ENCODE results near the gene HS6ST3.

DNA sequence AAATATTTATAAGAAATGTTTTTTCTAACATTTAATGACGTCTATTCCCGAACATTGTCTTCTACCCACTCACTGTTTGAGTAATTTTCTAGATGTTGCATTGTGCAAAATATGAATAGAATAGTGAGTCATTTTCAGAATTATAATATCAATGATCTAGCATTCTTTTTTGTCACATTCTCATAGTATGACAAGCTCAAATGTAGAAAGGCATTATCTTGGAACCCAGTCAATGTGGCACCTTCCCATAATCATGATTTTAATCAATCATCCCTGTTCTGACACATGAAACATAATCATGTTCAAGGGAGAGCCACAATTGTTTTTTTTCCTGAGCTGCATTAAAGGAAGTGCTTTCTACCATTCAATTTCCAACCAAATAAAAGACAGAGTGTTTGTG is 638.6 kb downstream of the HS6ST3 start:
- TF ChIP-seq POLR2AphosphoS5 (IDR thresholded peaks at IDR 0.05; ENCODE audit: low read depth, low read length) (no peak), KLF11 (CRISPR knock-in tag; IDR thresholded peaks at IDR 0.05) (no peak), MYC (CRISPR knock-in tag; IDR thresholded peaks at IDR 0.05; ENCODE audit: borderline replicate concordance) (no peak), RNF2 (conservative IDR thresholded peaks at IDR 0.05; ENCODE audit: low read depth) (no peak), ZBTB1 (CRISPR knock-in tag; IDR thresholded peaks at IDR 0.05; ENCODE audit: borderline replicate concordance) (no peak), IKZF1 (IDR thresholded peaks at IDR 0.05) (no peak), HNRNPLL (IDR thresholded peaks at IDR 0.05; ENCODE audit: low read depth, low read length, poor library complexity, severe bottlenecking) (no peak), ERF (CRISPR knock-in tag; IDR thresholded peaks at IDR 0.05) (no peak), MAFG (CRISPR knock-in tag; IDR thresholded peaks at IDR 0.05) (no peak), SSRP1 (CRISPR knock-in tag; IDR thresholded peaks at IDR 0.05) (no peak)
- TF ChIP-seq, protein P1, sequence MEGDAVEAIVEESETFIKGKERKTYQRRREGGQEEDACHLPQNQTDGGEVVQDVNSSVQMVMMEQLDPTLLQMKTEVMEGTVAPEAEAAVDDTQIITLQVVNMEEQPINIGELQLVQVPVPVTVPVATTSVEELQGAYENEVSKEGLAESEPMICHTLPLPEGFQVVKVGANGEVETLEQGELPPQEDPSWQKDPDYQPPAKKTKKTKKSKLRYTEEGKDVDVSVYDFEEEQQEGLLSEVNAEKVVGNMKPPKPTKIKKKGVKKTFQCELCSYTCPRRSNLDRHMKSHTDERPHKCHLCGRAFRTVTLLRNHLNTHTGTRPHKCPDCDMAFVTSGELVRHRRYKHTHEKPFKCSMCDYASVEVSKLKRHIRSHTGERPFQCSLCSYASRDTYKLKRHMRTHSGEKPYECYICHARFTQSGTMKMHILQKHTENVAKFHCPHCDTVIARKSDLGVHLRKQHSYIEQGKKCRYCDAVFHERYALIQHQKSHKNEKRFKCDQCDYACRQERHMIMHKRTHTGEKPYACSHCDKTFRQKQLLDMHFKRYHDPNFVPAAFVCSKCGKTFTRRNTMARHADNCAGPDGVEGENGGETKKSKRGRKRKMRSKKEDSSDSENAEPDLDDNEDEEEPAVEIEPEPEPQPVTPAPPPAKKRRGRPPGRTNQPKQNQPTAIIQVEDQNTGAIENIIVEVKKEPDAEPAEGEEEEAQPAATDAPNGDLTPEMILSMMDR (CRISPR knock-in tag; IDR thresholded peaks at IDR 0.05), result no peak
- TF ChIP-seq, protein P2, sequence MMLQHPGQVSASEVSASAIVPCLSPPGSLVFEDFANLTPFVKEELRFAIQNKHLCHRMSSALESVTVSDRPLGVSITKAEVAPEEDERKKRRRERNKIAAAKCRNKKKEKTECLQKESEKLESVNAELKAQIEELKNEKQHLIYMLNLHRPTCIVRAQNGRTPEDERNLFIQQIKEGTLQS (CRISPR knock-in tag; IDR thresholded peaks at IDR 0.05), result no peak
- TF ChIP-seq, protein P3, sequence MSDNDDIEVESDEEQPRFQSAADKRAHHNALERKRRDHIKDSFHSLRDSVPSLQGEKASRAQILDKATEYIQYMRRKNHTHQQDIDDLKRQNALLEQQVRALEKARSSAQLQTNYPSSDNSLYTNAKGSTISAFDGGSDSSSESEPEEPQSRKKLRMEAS (IDR thresholded peaks at IDR 0.05), result no peak
